ENCODE results near the gene WDR86.

The WDR86 gene

GRCh38 chr7:151427705-151428377 lies 18.0 kb upstream of the WDR86 start:
- DNase-seq (ENCODE audit: low spot score) = no peak

DNA sequence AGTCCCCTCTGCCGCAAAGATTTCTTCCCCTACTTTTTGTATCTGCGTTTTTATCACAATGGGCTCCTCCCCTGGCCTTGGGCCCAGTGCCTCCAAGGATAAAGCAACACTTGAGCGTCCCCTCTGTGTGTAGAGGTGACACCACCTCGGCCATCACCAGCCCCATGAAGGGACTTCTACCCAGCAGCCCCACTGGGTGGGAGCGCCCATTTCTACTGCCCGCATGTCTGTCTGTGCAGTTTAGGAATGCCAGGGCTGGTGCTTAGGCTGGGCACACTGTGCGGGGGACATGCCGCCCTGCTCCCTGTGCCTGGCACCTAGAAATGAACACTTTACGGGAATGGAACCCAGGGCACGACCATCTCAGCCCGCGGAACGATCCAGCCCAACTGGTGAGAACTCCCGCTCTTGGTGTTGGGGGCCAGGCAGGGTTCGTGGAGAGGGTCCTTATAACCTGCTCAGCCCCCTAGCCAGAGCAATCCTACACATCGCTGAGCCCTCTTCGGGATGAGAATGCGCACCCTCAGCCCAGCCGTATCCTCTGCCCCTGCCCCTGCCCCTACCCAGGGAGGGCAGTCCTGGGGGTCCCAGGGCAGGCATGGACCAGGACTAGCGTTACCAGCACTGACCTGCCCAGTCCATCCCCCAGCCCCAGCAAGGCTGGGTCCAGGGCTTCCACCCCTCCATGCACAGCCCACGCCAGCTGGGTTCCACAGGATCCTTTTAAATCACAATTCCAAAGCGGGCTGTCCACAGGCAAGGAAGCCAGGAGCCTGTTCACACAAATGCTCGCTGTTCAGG lies 17.3 kb upstream of the WDR86 start:
- no peak for DNase-seq (ENCODE audit: low spot score)

DNA sequence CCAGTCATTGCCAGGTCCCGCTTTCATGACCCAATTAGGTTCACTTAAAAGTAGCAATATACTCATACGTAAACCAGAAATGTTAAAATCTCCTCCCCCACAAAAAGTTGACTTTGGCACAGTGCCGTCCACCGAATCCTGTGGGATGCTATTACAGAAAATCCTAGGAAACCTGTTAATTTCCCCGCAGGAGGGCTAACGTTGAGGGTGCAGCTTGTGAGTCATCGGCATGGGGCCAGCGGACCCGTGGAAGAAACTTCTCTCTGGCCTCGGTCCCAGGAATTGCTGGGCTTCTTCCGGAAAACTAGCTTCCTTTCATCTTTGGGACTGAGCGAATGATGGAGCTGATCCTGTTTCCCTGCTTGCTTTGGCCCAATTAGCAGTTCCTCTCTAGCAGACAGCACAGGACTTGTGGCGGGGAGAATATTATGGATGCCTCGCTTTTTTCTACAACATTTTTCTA lies 16.6 kb upstream of the WDR86 start:
- DNase-seq (ENCODE audit: low spot score) = no peak

- no peak for DNase-seq (ENCODE audit: low spot score)
Measured at GRCh38 chr7:151425670-151426440, 16.0 kb upstream of the WDR86 start.

DNA sequence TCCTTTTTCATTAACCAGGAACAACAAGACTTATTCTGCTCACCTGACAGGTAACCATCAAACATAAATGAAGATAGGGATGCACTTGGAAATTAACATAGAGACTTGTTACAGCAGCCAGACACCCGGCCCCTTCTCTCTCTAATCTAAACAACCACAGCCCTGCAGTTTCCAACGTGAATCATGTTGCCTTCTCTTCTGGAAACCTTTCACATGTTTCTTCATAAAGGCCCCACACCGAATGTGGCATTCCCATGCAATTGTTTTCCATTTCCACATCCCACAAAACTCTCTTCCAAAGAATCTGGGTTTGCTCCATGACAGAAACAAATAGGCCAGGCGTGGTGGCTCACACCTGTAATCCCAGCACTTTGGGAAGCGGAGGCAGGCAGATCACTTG lies 15.0 kb upstream of the WDR86 start:
- no peak for DNase-seq (ENCODE audit: low spot score)

GRCh38 chr7:151423936-151424335 lies 14.1 kb upstream of the WDR86 start:
- no peak for DNase-seq (ENCODE audit: low spot score)

DNA sequence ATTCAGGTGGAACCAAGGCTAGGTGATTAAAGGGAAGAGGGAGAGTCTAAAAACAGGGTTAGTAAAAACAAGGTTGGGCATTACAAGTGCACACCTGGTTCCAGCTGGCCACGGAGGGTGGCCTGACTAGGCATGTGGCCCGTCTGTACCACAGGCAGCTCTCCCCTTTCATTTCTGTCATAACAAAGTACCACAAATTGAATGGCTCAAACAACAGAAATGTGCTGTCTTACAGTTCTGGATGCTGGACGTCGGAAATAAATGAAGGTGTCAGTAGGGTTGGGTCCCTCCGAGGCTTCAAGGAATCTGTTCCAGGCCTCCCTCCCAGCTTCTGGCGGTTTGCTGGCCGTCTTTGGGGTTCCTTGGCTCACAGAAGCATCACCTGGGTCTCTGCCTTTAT lies 13.4 kb upstream of the WDR86 start:
- DNase-seq (ENCODE audit: low spot score) = no peak

DNA sequence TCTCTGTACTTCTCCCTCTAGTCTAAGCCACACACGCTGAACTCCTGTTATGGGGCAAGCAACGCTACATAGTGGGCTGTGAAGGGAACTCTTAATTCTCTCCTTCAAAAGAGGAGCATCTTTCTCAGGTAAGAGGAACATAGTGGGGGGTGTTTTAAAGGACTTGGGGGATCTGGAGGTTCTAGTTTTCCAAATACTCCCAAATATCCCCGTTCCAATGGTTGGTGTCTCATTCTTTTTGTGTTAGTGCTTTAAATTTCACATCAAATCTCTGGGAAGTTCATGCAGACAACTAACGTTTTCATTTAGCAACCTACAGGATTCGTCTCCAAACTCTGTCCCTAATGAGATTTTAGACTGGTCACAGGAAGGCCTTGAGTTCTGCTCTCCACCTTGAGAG lies 12.4 kb upstream of the WDR86 start:
- DNase-seq (ENCODE audit: low spot score) = no peak

DNA sequence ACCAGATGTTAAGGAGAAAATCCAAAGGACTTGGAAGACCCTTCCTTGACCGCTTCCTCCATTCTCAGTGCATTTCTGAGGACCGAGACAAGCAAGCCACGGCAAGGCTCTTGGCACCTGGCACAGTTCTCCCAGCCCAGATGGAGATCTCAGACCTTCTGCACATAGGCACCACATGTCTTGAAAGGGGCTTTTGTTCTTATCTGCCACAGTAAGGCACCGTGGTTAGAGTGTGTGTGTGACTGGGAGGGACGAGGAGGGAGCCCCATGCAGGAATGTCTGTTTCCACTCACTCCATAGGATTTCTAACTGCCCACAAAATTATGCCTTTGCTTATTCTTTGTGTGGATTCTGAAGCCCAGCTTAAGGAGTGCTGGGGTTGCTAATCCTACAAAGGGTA lies 10.3 kb upstream of the WDR86 start:
- no peak for DNase-seq (ENCODE audit: low spot score)

DNA sequence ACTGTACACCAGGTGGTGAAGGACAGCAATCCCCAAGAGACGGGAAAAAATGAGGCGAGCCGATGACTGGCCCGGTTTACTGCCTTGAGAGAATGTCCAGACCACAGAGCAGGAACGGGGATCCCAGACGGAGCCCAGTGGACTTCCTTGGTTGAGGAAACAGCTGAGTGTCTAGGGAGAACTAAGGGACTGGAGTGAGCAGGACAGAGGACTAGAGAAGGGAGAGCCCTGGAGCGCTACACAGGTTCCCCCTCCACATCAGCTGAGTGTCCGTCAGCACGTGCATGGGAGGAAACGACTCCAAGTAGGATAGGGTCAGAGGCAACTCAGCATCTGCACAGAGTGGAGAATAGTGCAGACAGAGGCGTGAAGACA lies 7.1 kb upstream of the WDR86 start:
- DNase-seq (ENCODE audit: low spot score) = no peak

GRCh38 chr7:151416112-151416940 lies 6.5 kb upstream of the WDR86 start:
- no peak for DNase-seq (ENCODE audit: low spot score)

DNA sequence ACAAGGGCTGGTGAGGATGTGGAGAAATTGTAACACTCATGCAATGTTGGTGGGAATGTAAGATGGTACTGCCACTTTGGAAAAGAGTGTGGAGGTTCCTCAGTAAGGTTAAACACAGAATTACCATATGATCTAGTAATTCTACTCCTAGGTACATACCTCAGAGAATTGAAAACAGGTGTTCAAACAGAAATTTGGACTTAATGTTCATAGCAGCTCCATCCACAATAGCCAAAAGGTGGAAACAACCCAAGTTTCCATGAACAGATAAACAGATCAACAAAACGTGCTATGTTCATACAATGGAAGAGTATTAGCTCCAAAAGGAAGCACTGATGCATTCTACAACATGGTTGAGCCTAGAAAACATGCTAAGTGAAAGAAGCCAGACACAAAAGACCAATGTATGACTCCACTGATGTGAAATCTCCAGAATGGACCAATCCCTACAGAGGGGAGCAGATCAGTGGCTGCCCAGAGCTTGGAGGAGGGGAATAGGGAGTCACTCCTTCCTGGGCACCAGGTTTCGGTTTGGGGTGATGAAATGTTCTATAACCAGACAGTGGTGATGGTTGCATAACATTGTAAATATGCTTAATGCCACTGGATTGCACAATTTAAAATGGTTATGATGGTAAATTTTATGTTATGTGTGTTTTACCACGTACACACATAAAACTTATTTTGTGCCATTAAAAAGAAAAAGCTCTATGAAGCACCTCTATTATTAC lies 5.7 kb upstream of the WDR86 start:
- no peak for DNase-seq (ENCODE audit: low spot score)

DNA sequence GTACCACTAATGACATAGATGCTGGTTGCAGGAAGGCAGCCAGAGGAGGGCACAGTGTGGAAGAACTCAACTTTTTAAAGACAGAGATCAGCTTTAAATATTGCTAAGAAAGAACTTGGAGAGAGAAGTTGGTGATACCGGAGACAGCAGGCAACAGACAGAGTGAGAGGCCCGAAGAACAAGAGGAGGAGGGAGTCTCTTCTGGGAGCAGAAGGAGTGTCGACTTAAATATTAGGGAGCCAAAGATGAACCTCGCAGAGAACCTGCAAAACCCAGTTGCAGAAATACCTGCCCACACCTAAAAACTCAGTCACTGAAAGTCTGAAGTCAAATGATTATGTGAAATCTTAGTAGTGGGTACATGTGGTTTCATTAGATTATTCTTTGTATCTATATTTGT lies 3.4 kb upstream of the WDR86 start:
- no peak for DNase-seq (ENCODE audit: low spot score)

- DNase-seq (ENCODE audit: low spot score) = no peak
Measured at GRCh38 chr7:151412318-151412717, 2.5 kb upstream of the WDR86 start.

DNA sequence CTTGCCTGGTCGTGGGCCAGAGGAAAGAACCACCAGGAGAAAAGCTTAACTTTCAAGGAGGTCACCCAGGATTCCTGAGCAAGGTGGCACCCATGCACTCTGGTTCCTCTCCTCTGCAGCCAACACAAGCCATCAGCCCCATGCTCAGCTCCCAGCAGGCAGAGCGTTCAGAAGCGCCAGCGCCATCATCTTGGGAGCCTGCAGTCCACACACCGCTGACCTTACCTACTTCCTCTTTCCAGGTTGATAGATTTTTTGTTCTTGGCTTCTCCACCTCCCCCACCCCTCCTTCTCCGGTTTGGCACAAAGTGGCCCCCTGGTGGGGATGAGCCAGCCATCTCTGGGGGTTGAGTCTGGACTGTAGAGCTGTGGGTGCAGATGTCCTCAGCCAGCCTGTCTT lies 1.7 kb upstream of the WDR86 start:
- DNase-seq (ENCODE audit: low spot score) = no peak

- DNase-seq (ENCODE audit: low spot score) = no peak
Measured at GRCh38 chr7:151410405-151411390, 860 bp upstream of the WDR86 start.

DNA sequence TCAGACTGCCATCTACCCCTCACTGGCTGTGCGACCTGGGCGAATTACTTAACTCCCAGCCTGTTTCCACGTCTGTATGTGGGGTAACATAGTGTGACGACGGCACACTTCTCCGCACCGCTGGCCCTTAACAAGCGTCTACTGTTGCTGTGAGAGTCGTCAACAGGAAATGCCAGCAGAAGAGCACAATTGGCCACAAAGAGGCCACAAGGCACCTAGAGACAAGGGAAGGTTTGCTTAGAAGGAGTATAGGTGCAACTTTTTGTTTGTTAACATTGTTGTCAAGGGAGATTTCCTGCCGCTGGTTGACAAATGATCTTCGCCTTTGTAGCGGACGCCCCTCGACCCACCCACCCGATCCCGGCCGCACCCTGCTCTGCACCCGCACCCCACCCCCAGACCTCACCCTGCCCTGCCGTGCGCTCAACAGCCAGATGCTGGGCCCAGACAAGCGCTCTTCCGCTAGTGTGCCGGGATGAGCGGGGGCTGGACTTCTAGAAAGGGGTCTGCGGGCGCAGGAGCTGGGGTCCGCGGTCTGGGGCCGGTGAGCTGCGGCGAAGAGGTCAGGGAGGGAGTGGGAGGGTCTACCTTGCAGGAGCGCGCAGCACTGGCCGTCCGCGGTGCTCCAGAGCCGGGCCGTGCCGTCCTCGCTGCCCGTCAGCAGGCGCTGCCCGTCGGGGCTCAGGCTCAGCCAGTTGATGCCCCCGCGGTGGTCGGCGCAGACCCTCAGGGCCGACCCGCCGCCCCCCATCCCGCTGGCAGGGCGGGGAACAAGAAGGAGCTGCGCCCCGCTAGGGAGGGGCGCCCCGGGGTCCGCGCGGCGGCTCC lies 785 bp downstream of the WDR86 start:
- no peak for DNase-seq (ENCODE audit: low spot score)

DNA sequence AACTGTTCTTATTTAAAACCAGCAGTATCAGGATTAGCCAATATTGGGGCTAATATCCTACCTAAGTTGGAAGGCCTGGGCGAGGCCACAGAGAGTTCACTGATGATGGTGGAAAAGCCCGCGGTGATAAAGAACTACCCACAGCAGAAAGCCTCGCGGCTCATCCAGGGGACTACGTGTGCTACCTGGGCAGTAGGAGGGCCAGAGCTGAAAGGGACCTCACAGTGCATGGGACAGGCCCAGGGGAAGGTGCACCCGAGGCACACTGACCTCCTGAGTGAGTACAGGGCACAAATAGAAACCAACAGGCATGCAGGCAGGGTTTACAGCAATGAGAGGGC lies 1.4 kb downstream of the WDR86 start:
- DNase-seq (ENCODE audit: low spot score) = no peak

- no peak for DNase-seq (ENCODE audit: low spot score)
Measured at GRCh38 chr7:151406886-151407583, 2.8 kb downstream of the WDR86 start.

All from activated CD4-positive, alpha-beta T cell treated with anti-CD3 and anti-CD28 coated beads, Interleukin-2, Interleukin-4, amounts not matched to agents 100 ng/mL and 50 ng/mL, durations not matched to agents 16 hours and 8 hours (primary cell).